Astrocyte (in vitro differentiated cells and primary cell): ENCODE data around the gene KCTD10. TPM values are rescaled to one million over a fixed set of nuclear protein-coding genes. Genes with fewer than 3 reads are reported as not detected.

Experiments
- DNase-seq: peaks from one replicate; pipeline ENCODE4 v3.0.0-alpha.2; 2010; ENCODE audit warnings: low read depth
- FAIRE-seq: peaks from 2 replicates; lab custom pipeline; 2011; peaks lifted over from hg19 to GRCh38; lab: Jason Lieb, UNC
- H2AFZ ChIP-seq: 2 replicates; pipeline ENCODE4 v1.6.0; 2012; ENCODE audit warnings: low read depth, low read length, inconsistent platforms
- H3K27ac ChIP-seq: 2 replicates; pipeline ENCODE4 v1.5.1; 2011; ENCODE audit warnings: low read depth, low read length, inconsistent platforms
- H3K27me3 ChIP-seq: 2 replicates; pipeline ENCODE4 v1.6.0; 2011; ENCODE audit warnings: low read length, inconsistent platforms; ENCODE audit not compliant: insufficient read depth
- H3K36me3 ChIP-seq: 2 replicates; pipeline ENCODE4 v1.5.1; 2011; ENCODE audit warnings: low read length, inconsistent platforms; ENCODE audit not compliant: insufficient read depth
- H3K4me1 ChIP-seq: 2 replicates; pipeline ENCODE4 v1.5.1; 2011; ENCODE audit warnings: low read length, inconsistent platforms; ENCODE audit not compliant: insufficient read depth
- H3K4me2 ChIP-seq: 2 replicates; pipeline ENCODE4 v1.6.0; 2012; ENCODE audit warnings: low read length, inconsistent platforms
- H3K4me3 ChIP-seq: 2 replicates; pipeline ENCODE4 v1.5.1; 2011; ENCODE audit warnings: low read depth, mild to moderate bottlenecking, low read length, inconsistent platforms; ENCODE audit not compliant: insufficient read depth
- H3K79me2 ChIP-seq: 2 replicates; pipeline ENCODE4 v1.6.0; 2012; ENCODE audit warnings: mild to moderate bottlenecking, low read length, inconsistent platforms; ENCODE audit not compliant: insufficient read depth
- H3K9ac ChIP-seq: 2 replicates; pipeline ENCODE4 v1.6.0; 2012; ENCODE audit warnings: mild to moderate bottlenecking, low read length, inconsistent platforms
- H3K9me3 ChIP-seq: 2 replicates; pipeline ENCODE4 v1.5.1; 2012; ENCODE audit warnings: low read depth, mild to moderate bottlenecking, low read length, inconsistent platforms; ENCODE audit not compliant: insufficient read depth
- H4K20me1 ChIP-seq: 2 replicates; pipeline ENCODE4 v1.6.0; 2012; ENCODE audit warnings: low read length, inconsistent platforms; ENCODE audit not compliant: insufficient read depth
- H3K27ac Mint-ChIP-seq: one replicate; pipeline ENCODE4 v1.8.0; 2021; ENCODE audit warnings: mild to moderate bottlenecking, mixed read lengths; ENCODE audit not compliant: unreplicated experiment
- H3K27me3 Mint-ChIP-seq: one replicate; pipeline ENCODE4 v1.8.0; 2021; ENCODE audit warnings: low read depth, mixed read lengths; ENCODE audit not compliant: unreplicated experiment
- H3K36me3 Mint-ChIP-seq: one replicate; pipeline ENCODE4 v1.8.0; 2021; ENCODE audit warnings: low read depth, mixed read lengths; ENCODE audit not compliant: unreplicated experiment
- H3K4me1 Mint-ChIP-seq: one replicate; pipeline ENCODE4 v1.8.0; 2021; ENCODE audit warnings: low read depth, mixed read lengths; ENCODE audit not compliant: unreplicated experiment
- H3K4me3 Mint-ChIP-seq: one replicate; pipeline ENCODE4 v1.8.0; 2021; ENCODE audit warnings: mild to moderate bottlenecking, moderate library complexity, mixed read lengths; ENCODE audit not compliant: unreplicated experiment
- H3K9me3 Mint-ChIP-seq: one replicate; pipeline ENCODE4 v1.8.0; 2021; ENCODE audit warnings: mild to moderate bottlenecking, mixed read lengths; ENCODE audit not compliant: unreplicated experiment
- CTCF ChIP-seq: IDR thresholded peaks from 2 replicates; pipeline ENCODE4 v1.5.1; 2011; ENCODE audit warnings: low read depth, mild to moderate bottlenecking, inconsistent platforms, low read length, moderate library complexity; ENCODE audit not compliant: insufficient read depth
- EZH2 ChIP-seq: IDR thresholded peaks from 2 replicates; pipeline ENCODE4 v1.6.1; 2012; ENCODE audit warnings: mild to moderate bottlenecking, low read length, inconsistent platforms; ENCODE audit not compliant: insufficient read depth
- total RNA-seq: library from RNA; stranded (reverse); gene quantifications from 2 replicates; pipeline ENCODE4 v1.2.1, GENCODE V29; 2021

The KCTD10 gene
- total RNA-seq, 1 donor from 2014 or later, result 118 TPM

- H3K27ac Mint-ChIP-seq, result no peak overlapping the region
- H3K9ac ChIP-seq, result no peak overlapping the region
- DNase-seq (no peak), FAIRE-seq (no peak)
- H3K36me3 ChIP-seq, result peaks cover 9% of the 10 kb centered on the region
- peaks cover 1% of the 10 kb centered on the region for H3K9me3 Mint-ChIP-seq
- no peak overlapping the region for H3K4me3 Mint-ChIP-seq
- H4K20me1 ChIP-seq, result no peaks in the 10 kb centered on the region
- peaks cover 3% of the 10 kb centered on the region for H3K4me1 ChIP-seq
- H3K36me3 Mint-ChIP-seq, result peaks cover 22% of the 10 kb centered on the region
- H3K4me1 Mint-ChIP-seq, result peaks cover 3% of the 10 kb centered on the region
- no peaks in the 10 kb centered on the region for H3K79me2 ChIP-seq
- H3K27me3 ChIP-seq, result no peaks in the 10 kb centered on the region
- no peak overlapping the region for H2AFZ ChIP-seq
- no peaks in the 10 kb centered on the region for H3K27me3 Mint-ChIP-seq
- no peak for TF ChIP-seq CTCF
- no peak for TF ChIP-seq EZH2
- H3K4me2 ChIP-seq, result no peak overlapping the region
- H3K4me3 ChIP-seq, result no peak overlapping the region
- H3K9me3 ChIP-seq, result no peaks in the 10 kb centered on the region
- no peak overlapping the region for H3K27ac ChIP-seq
Measured at GRCh38 chr12:109524466-109525278, 47.6 kb upstream of the KCTD10 start.

- H3K4me3 Mint-ChIP-seq, result no peak overlapping the region
- DNase-seq (no peak), FAIRE-seq (no peak)
- H3K9me3 ChIP-seq, result no peaks in the 10 kb centered on the region
- H3K79me2 ChIP-seq, result no peaks in the 10 kb centered on the region
- peaks cover 24% of the 10 kb centered on the region for H3K36me3 Mint-ChIP-seq
- H3K27me3 ChIP-seq, result no peaks in the 10 kb centered on the region
- H3K4me2 ChIP-seq, result no peak overlapping the region
- H3K27ac ChIP-seq, result no peak overlapping the region
- peaks cover 9% of the 10 kb centered on the region for H3K36me3 ChIP-seq
- no peak for TF ChIP-seq EZH2
- TF ChIP-seq CTCF, result no peak
- no peaks in the 10 kb centered on the region for H4K20me1 ChIP-seq
- no peaks in the 10 kb centered on the region for H3K27me3 Mint-ChIP-seq
- no peak overlapping the region for H2AFZ ChIP-seq
- H3K4me1 Mint-ChIP-seq, result peaks cover 10% of the 10 kb centered on the region
- peaks cover 15% of the 10 kb centered on the region for H3K4me1 ChIP-seq
- no peak overlapping the region for H3K9ac ChIP-seq
- peaks cover 1% of the 10 kb centered on the region for H3K9me3 Mint-ChIP-seq
- H3K4me3 ChIP-seq, result no peak overlapping the region
- no peak overlapping the region for H3K27ac Mint-ChIP-seq
Measured at GRCh38 chr12:109523504-109523903, 46.4 kb upstream of the KCTD10 start.

GRCh38 chr12:109523071-109523470 lies 46.0 kb upstream of the KCTD10 start:
- no peaks in the 10 kb centered on the region for H3K27me3 Mint-ChIP-seq
- Histone ChIP-seq H3K27ac (no peak overlapping the region), H2AFZ (no peak overlapping the region), H3K79me2 (no peaks in the 10 kb centered on the region), H3K4me3 (no peak overlapping the region), H3K9me3 (no peaks in the 10 kb centered on the region), H4K20me1 (no peaks in the 10 kb centered on the region), H3K4me1 (peaks cover 15% of the 10 kb centered on the region), H3K9ac (no peak overlapping the region), H3K36me3 (peaks cover 9% of the 10 kb centered on the region), H3K27me3 (no peaks in the 10 kb centered on the region), H3K4me2 (no peak overlapping the region)
- peaks cover 27% of the 10 kb centered on the region for H3K36me3 Mint-ChIP-seq
- H3K27ac Mint-ChIP-seq, result no peak overlapping the region
- FAIRE-seq, result no peak
- H3K4me3 Mint-ChIP-seq, result no peak overlapping the region
- TF ChIP-seq CTCF (no peak), EZH2 (no peak)
- no peak for DNase-seq
- H3K9me3 Mint-ChIP-seq, result peaks cover 1% of the 10 kb centered on the region
- peaks cover 10% of the 10 kb centered on the region for H3K4me1 Mint-ChIP-seq
